Fibroblast of mammary gland (primary cell): Measurements from ENCODE around the gene LRBA.
A peak's percentile ranks its signal among the peaks of the same experiment; 100 is the strongest.

ENCODE experiments used
- DNase-seq: peaks from one replicate; pipeline ENCODE4 v3.0.0-alpha.2; 2010; ENCODE audit warnings: low read depth
- H3K4me3 ChIP-seq: 2 replicates; pipeline ENCODE4 v1.5.1; 2011; ENCODE audit warnings: low read depth, mild to moderate bottlenecking, low read length, moderate library complexity; ENCODE audit not compliant: control insufficient read depth
- CTCF ChIP-seq: conservative IDR thresholded peaks from 2 replicates; pipeline ENCODE4 v1.5.1; 2011; ENCODE audit warnings: low read depth, low read length, inconsistent platforms; ENCODE audit not compliant: control insufficient read depth, insufficient read depth

LRBA gene

GRCh38 chr4:150990250-150990649 lies 24.8 kb downstream of the LRBA start:
- H3K4me3 ChIP-seq, result no peak overlapping the region
- TF ChIP-seq CTCF, result no peak
- no peak for DNase-seq

GRCh38 chr4:150988238-150988637 lies 26.8 kb downstream of the LRBA start:
- no peak for TF ChIP-seq CTCF
- no peak for DNase-seq
- H3K4me3 ChIP-seq, result no peak overlapping the region

GRCh38 chr4:150987204-150987603 lies 27.9 kb downstream of the LRBA start:
- TF ChIP-seq CTCF, result no peak
- no peak for DNase-seq
- no peak overlapping the region for H3K4me3 ChIP-seq

GRCh38 chr4:150986085-150986484 lies 29.0 kb downstream of the LRBA start:
- no peak for TF ChIP-seq CTCF
- DNase-seq, result no peak
- H3K4me3 ChIP-seq, result no peak overlapping the region

- DNase-seq, result no peak
- no peak overlapping the region for H3K4me3 ChIP-seq
- no peak for TF ChIP-seq CTCF
These were observed 31.2 kb downstream of the LRBA start for GRCh38 chr4:150983851-150984250.

GRCh38 chr4:150982557-150983233 lies 32.4 kb downstream of the LRBA start:
- TF ChIP-seq CTCF, result no peak
- peak; percentile 14 for DNase-seq
- H3K4me3 ChIP-seq, result no peak overlapping the region

GRCh38 chr4:150978738-150979575 lies 36.1 kb downstream of the LRBA start:
- TF ChIP-seq CTCF, result no peak

More at GRCh38 chr4:150978738-150979575, 36.1 kb downstream of the LRBA start:
- no peak overlapping the region for H3K4me3 ChIP-seq
- no peak for DNase-seq
